ENCODE measurements around the gene FAU. TPM values are rescaled to one million over a fixed set of nuclear protein-coding genes. Genes with fewer than 3 reads are reported as not detected.

The FAU gene
- total and polyA plus RNA-seq, 2 of the 13 experiments (the other 11 are each of a cell fraction or from before 2014, with no cell fraction given): 374 to 869 TPM

- TF ChIP-seq DRAP1 (CRISPR knock-in tag; IDR thresholded peaks at IDR 0.05): peak; percentile 40; the same call in 1 of the 2 replicates
- TF ChIP-seq NCOA5 (CRISPR knock-in tag; IDR thresholded peaks at IDR 0.05): peak; percentile 69; the same call in 1 of the 2 replicates
- 0 out of 2 replicates have a peak, but pooled peaks have one; percentile 22 for TF ChIP-seq FIP1L1 (IDR thresholded peaks at IDR 0.05; ENCODE audit: borderline replicate concordance, insufficient read depth, low read depth, low read length)
- TF ChIP-seq ZNF335 (CRISPR knock-in tag; IDR thresholded peaks at IDR 0.05): peak; percentile 41; the same call in 1 of the 2 replicates
- peak; percentile 80 for TF ChIP-seq ZIK1 (CRISPR knock-in tag; IDR thresholded peaks at IDR 0.05; ENCODE audit: borderline replicate concordance, low read depth)
- 0 out of 2 replicates have a peak, but pooled peaks have one; percentile 6 for TF ChIP-seq MIXL1 (CRISPR knock-in tag; IDR thresholded peaks at IDR 0.05)
- TF ChIP-seq YEATS4 (CRISPR knock-in tag; IDR thresholded peaks at IDR 0.05; ENCODE audit: borderline replicate concordance): no peak; the same call in 1 of the 2 replicates
- TF ChIP-seq ZBTB4 (CRISPR knock-in tag; IDR thresholded peaks at IDR 0.05; ENCODE audit: borderline replicate concordance): no peak
- TF ChIP-seq TAF15 (IDR thresholded peaks at IDR 0.05; ENCODE audit: low read depth, low read length, poor library complexity, severe bottlenecking): peak; percentile 31
- TF ChIP-seq POLR2AphosphoS2 (IDR thresholded peaks at IDR 0.05; ENCODE audit: low read depth, low read length): peak; percentile 97
- peak; percentile 31; the same call in 1 of the 2 replicates for TF ChIP-seq ZNF710 (CRISPR knock-in tag; IDR thresholded peaks at IDR 0.05; ENCODE audit: borderline replicate concordance)
- no peak for TF ChIP-seq FLYWCH1 (CRISPR knock-in tag; IDR thresholded peaks at IDR 0.05)
- TF ChIP-seq JDP2 (CRISPR knock-in tag; IDR thresholded peaks at IDR 0.05; ENCODE audit: borderline replicate concordance): no peak; the same call in 1 of the 2 replicates
- no peak for TF ChIP-seq SOX6 (IDR thresholded peaks at IDR 0.05)
- TF ChIP-seq SOX6 (CRISPR knock-in tag; IDR thresholded peaks at IDR 0.05): peak; percentile 64
- no peak for TF ChIP-seq SIX4 (CRISPR knock-in tag; IDR thresholded peaks at IDR 0.05)
- TF ChIP-seq TGIF2 (CRISPR knock-in tag; IDR thresholded peaks at IDR 0.05): peak; percentile 11
- no peak for TF ChIP-seq SKI (IDR thresholded peaks at IDR 0.05; ENCODE audit: partially characterized antibody)
- no peak for TF ChIP-seq GATA4 (IDR thresholded peaks at IDR 0.05; ENCODE audit: borderline replicate concordance, low read depth)
- no peak; the same call in none of the 2 replicates for TF ChIP-seq HINFP (CRISPR knock-in tag; IDR thresholded peaks at IDR 0.05; ENCODE audit: low read depth)
Measured at GRCh38 chr11:65117206-65118096, 4.5 kb downstream of the FAU start, which contains the start of gene ZNHIT2 (continued).

Measured in HepG2 (cell line).